ENCODE measurements around the gene NTM.

NTM gene

GRCh38 chr11:131370090-131370751 is at the start of gene NTM:
Gene NTM, plus strand, starts transcription at chr11:131370615.
- Histone ChIP-seq H3K27me3 (ENCODE audit: insufficient read depth, low read length) (no peaks in the 10 kb centered on the region), H3K9me3 (ENCODE audit: low read length) (no peaks in the 10 kb centered on the region), H3K27ac (ENCODE audit: low read depth, low read length, poor library complexity, severe bottlenecking) (no peak within 1 kb of the TSS), H2AFZ (ENCODE audit: low read length) (no peak within 1 kb of the TSS), H3K36me3 (ENCODE audit: insufficient read depth, low read length) (no peaks in the 10 kb centered on the region), H4K20me1 (ENCODE audit: insufficient read depth, low read length) (no peaks in the 10 kb centered on the region), H3K4me1 (ENCODE audit: insufficient read depth, low read length, severe bottlenecking) (no peaks in the 10 kb centered on the region), H3K4me3 (ENCODE audit: low read depth, low read length, poor library complexity, severe bottlenecking) (no peak within 1 kb of the TSS), H3K9ac (ENCODE audit: low read length) (no peak within 1 kb of the TSS), H3K4me2 (ENCODE audit: low read length) (no peak within 1 kb of the TSS), H3F3A (ENCODE audit: insufficient read depth, low read length) (no peaks in the 10 kb centered on the region), H3K79me2 (ENCODE audit: insufficient read depth, low read length) (no peaks in the 10 kb centered on the region), H3K9me2 (ENCODE audit: low read depth, low read length) (no peaks in the 10 kb centered on the region)
- TF ChIP-seq EZH2 (IDR thresholded peaks at IDR 0.05; ENCODE audit: borderline replicate concordance, low read length) = no peak
- no peak for TF ChIP-seq CTCF (IDR thresholded peaks at IDR 0.05; ENCODE audit: low read length)

- H4K20me1 ChIP-seq (ENCODE audit: insufficient read depth, low read length) = no peaks in the 10 kb centered on the region
- H3K27ac ChIP-seq (ENCODE audit: low read depth, low read length, poor library complexity, severe bottlenecking) = no peak overlapping the region
- H3K36me3 ChIP-seq (ENCODE audit: insufficient read depth, low read length) = no peaks in the 10 kb centered on the region
- no peak for TF ChIP-seq EZH2 (IDR thresholded peaks at IDR 0.05; ENCODE audit: borderline replicate concordance, low read length)
- TF ChIP-seq CTCF (IDR thresholded peaks at IDR 0.05; ENCODE audit: low read length) = no peak
- H3K9me3 ChIP-seq (ENCODE audit: low read length) = no peaks in the 10 kb centered on the region
- H3K4me2 ChIP-seq (ENCODE audit: low read length) = no peak overlapping the region
- H3F3A ChIP-seq (ENCODE audit: insufficient read depth, low read length) = no peaks in the 10 kb centered on the region
- no peak overlapping the region for H3K4me3 ChIP-seq (ENCODE audit: low read depth, low read length, poor library complexity, severe bottlenecking)
- H3K79me2 ChIP-seq (ENCODE audit: insufficient read depth, low read length) = no peaks in the 10 kb centered on the region
- no peaks in the 10 kb centered on the region for H3K4me1 ChIP-seq (ENCODE audit: insufficient read depth, low read length, severe bottlenecking)
- no peak overlapping the region for H2AFZ ChIP-seq (ENCODE audit: low read length)
- no peaks in the 10 kb centered on the region for H3K9me2 ChIP-seq (ENCODE audit: low read depth, low read length)
- no peaks in the 10 kb centered on the region for H3K27me3 ChIP-seq (ENCODE audit: insufficient read depth, low read length)
- no peak overlapping the region for H3K9ac ChIP-seq (ENCODE audit: low read length)
Measured at GRCh38 chr11:131324921-131325570, 45.4 kb upstream of the NTM start.

GRCh38 chr11:131326829-131327228 is 43.6 kb upstream of the NTM start:
- no peak overlapping the region for H3K4me2 ChIP-seq (ENCODE audit: low read length)
- H3K4me1 ChIP-seq (ENCODE audit: insufficient read depth, low read length, severe bottlenecking) = no peaks in the 10 kb centered on the region
- TF ChIP-seq CTCF (IDR thresholded peaks at IDR 0.05; ENCODE audit: low read length) (no peak), EZH2 (IDR thresholded peaks at IDR 0.05; ENCODE audit: borderline replicate concordance, low read length) (no peak)
- no peaks in the 10 kb centered on the region for H3F3A ChIP-seq (ENCODE audit: insufficient read depth, low read length)
- H3K9ac ChIP-seq (ENCODE audit: low read length) = no peak overlapping the region
- no peaks in the 10 kb centered on the region for H3K79me2 ChIP-seq (ENCODE audit: insufficient read depth, low read length)
- no peak overlapping the region for H3K27ac ChIP-seq (ENCODE audit: low read depth, low read length, poor library complexity, severe bottlenecking)
- no peak overlapping the region for H3K4me3 ChIP-seq (ENCODE audit: low read depth, low read length, poor library complexity, severe bottlenecking)
- no peaks in the 10 kb centered on the region for H3K27me3 ChIP-seq (ENCODE audit: insufficient read depth, low read length)
- H4K20me1 ChIP-seq (ENCODE audit: insufficient read depth, low read length) = no peaks in the 10 kb centered on the region
- no peaks in the 10 kb centered on the region for H3K9me2 ChIP-seq (ENCODE audit: low read depth, low read length)
- no peaks in the 10 kb centered on the region for H3K9me3 ChIP-seq (ENCODE audit: low read length)
- H2AFZ ChIP-seq (ENCODE audit: low read length) = no peak overlapping the region
- no peaks in the 10 kb centered on the region for H3K36me3 ChIP-seq (ENCODE audit: insufficient read depth, low read length)

All from OCI-LY1 (cell line).